ENCODE data around the gene CCIN. TPM values are rescaled to one million over a fixed set of nuclear protein-coding genes. Genes with fewer than 3 reads are reported as not detected.

Gene CCIN
- 0.50 and 0.92 TPM in 2 replicates for total RNA-seq

DNA sequence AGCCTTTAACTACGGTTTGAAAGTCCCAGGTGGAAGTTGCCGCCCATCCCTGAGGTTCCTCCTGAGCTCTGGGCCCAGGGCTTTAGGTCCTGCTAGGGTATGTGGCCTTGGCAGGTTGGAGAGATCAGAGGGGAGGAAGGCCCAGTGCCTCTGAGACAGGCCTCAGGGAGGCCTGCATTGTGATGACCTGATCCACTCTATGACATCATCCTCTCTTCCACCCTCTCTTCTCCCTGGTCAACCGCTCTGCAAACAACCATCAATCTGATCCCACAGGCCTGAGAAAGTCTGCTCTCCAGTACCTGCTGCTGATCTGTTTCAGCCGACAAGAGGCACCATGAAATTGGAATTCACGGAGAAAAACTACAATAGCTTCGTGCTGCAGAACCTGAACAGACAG, at the start of gene CCIN:
Gene CCIN, plus strand, starts transcription at position 223 of the 400 bp plus-strand sequence. Its CDS starts 115 bp downstream, at position 338.

DNA sequence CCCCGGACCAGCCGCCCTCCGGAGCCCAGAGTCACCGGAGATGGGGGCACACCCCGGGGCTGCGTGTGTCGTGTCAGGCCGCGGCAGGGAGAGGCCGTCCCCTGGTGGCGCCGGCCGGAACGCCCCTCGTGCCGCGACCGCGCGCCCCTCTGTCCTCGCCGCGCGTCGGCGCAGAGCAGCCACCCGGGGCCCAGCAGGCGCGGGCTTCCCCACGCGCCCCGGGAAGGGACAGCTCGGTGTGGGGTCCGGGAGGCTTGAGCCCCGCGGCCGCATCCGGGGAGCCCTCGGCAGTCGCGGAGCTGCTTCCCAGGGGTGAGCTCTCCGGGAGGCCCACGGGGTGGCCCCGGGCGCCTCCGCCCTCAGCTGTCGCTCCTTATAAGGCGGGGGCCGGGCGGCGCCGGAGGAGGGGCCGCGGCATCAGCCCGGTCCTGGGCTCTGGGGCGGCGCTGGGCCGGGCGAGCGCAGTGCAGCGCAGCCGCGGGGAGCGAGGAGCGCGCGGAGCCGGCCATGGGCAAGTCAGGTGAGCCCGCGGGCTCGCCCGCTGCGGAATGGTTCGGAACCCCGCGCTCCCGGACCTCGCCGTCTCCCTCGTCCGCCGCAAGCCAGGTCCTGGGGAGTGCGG, 32.8 kb upstream of the CCIN start, which contains the start of gene GLIPR2:
Gene GLIPR2, plus strand, starts transcription at position 462 of the 622 bp plus-strand sequence. Its CDS starts 46 bp downstream, at position 508.

DNA sequence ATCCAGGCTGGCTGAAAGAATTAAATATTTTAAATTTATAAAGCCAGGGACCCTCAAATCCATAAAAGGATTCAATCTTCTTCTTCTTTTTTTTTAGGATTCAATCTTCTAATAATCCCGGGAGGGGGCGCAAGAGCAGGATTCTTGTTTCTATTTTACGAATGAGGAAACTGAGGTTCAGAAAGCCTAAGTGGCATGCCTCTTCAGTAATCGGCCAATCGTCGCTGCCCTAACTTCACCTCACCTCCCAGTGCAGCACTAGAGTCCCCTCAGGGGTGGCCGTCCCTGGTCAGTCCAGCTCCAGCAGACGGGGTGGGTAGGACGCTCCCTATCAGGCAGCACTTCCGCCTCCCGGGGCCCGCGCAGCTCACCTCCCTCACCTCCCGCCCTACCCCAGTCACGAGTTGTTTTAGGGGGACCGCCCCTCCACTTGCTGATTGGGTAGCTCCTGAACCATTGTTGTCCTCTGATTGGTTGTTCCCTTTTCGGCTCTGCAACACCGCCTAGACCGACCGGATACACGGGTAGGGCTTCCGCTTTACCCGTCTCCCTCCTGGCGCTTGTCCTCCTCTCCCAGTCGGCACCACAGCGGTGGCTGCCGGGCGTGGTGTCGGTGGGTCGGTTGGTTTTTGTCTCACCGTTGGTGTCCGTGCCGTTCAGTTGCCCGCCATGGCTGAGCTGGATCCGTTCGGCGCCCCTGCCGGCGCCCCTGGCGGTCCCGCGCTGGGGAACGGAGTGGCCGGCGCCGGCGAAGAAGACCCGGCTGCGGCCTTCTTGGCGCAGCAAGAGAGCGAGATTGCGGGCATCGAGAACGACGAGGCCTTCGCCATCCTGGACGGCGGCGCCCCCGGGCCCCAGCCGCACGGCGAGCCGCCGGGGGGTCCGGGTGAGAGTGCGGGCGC, 21.5 kb downstream of the CCIN start, which contains the start of gene CLTA:
Gene CLTA, plus strand, starts transcription at position 534 of the 902 bp plus-strand sequence. Its CDS starts 136 bp downstream, at position 670.

Other genes starting within 250 kb of the CCIN start
- not detected in 2 replicates for gene OR2S2, start 211.2 kb upstream of the CCIN start, total RNA-seq
- 25.1 and 26.9 TPM in 2 replicates for gene RECK, start 132.5 kb upstream of the CCIN start, total RNA-seq
- 17.2 and 17.7 TPM in 2 replicates for gene GLIPR2, start 32.7 kb upstream of the CCIN start, total RNA-seq
- gene CLTA, start 21.5 kb downstream of the CCIN start, total RNA-seq = 287 and 345 TPM in 2 replicates
- 19.4 and 19.7 TPM in 2 replicates for gene GNE, start 89.1 kb downstream of the CCIN start, total RNA-seq
- gene RNF38, start 230.9 kb downstream of the CCIN start, total RNA-seq = 5.2 and 7.0 TPM in 2 replicates